ENCODE data around the gene SYN1. TPM values are rescaled to one million over a fixed set of nuclear protein-coding genes. Genes with fewer than 3 reads are reported as not detected.

Gene SYN1
- total RNA-seq, 1 experiment from 2014 or later: 11.7 TPM

DNA sequence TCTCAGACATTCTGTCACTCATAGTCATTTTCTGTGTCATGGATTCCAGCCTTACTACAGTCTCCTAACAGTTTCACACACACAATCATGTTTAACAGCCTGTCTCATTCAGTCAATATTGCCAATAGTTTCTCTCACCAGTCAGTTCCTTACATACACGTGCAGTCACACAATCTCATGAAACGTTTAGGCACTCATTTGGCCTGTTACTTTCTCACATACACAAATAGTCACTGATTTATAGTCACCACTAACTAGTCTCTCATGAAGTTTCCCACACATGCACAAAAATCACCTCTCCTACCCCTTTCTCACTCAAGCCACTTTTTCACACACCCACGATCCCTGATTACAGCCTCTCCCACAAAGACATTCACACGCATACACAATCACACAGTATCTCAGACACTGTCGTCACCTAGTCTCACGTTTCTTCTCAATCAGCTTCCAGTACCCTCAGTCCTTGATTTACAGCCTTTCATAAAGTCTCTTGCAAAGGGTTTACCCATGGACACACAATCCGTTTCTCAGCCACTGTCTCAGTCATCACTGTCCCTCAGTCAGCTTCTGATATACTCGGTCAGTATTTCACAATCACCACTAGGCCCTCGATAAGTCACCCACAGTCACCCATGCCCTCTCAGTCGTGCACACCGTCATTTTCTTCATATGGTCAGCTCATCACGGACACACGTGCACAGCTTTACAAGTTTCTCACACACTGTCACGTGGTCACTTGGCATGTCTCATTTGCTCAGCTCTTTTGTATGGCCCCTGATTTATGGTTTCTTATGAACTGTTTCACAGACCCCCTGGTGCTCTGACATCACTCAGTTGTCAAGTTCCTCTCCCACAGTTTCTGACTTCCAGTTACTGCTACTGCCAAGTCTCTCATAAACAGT is 14.3 kb upstream of the SYN1 start:
- H3T11ph ChIP-seq (ENCODE audit: low read length): no peak overlapping the region
- no peaks in the 10 kb centered on the region for H3K27me3 ChIP-seq (ENCODE audit: insufficient read depth, low read length)
- peaks cover 47 to 53% of the 10 kb centered on the region in 2 experiments for H3K9me3 Mint-ChIP-seq
- no peaks in the 10 kb centered on the region for H3K23me2 ChIP-seq (ENCODE audit: insufficient read length, low read depth, low read length, poor library complexity, severe bottlenecking)
- H3K27ac ChIP-seq (ENCODE audit: insufficient read length, low read depth, low read length): no peak overlapping the region
- H3K4me1 Mint-ChIP-seq: peaks cover 6 to 22% of the 10 kb centered on the region in 2 experiments
- no peak overlapping the region for H3K18ac ChIP-seq (ENCODE audit: insufficient read length, low read depth, low read length)
- H3K36me3 Mint-ChIP-seq (ENCODE audit: insufficient read depth in 1 of 3, low read depth in 3 of 3): peaks cover 24 to 32% (median 27%) of the 10 kb centered on the region in 3 experiments
- no peaks in the 10 kb centered on the region for H3K79me1 ChIP-seq (ENCODE audit: insufficient read depth, low read depth, low read length, poor library complexity, severe bottlenecking)
- no peaks in the 10 kb centered on the region for H3K79me2 ChIP-seq (ENCODE audit: insufficient read depth, low read length)
- no peak overlapping the region for H3K4me2 ChIP-seq (ENCODE audit: insufficient read depth, insufficient read length, low read length)
- no peak overlapping the region for H2BK5ac ChIP-seq (ENCODE audit: insufficient read length, low read length)
- H3K4ac ChIP-seq (ENCODE audit: low read depth, low read length): no peak overlapping the region
- H2BK120ac ChIP-seq (ENCODE audit: low read depth, low read length, poor library complexity, severe bottlenecking): no peak overlapping the region
- no peak overlapping the region for H2BK15ac ChIP-seq (ENCODE audit: low read depth, low read length)
- H3K56ac ChIP-seq (ENCODE audit: insufficient read length, low read depth, low read length): no peak overlapping the region
- H3K14ac ChIP-seq (ENCODE audit: insufficient read depth, low read length): no peak overlapping the region
- peaks cover under 1% of the 10 kb centered on the region; the same call in 1 of the 2 replicates for H3K4me1 ChIP-seq (ENCODE audit: insufficient read depth, low read length)
- H4K8ac ChIP-seq (replicated peaks; ENCODE audit: insufficient read length, low read depth, low read length): no peak overlapping the region
- no peak overlapping the region for H2AK5ac ChIP-seq (ENCODE audit: insufficient read length, low read length)
- DNase-seq: no peak
- no peaks in the 10 kb centered on the region for H4K20me1 ChIP-seq (ENCODE audit: control insufficient read depth, insufficient read depth, insufficient read length)
- H2BK12ac ChIP-seq (ENCODE audit: insufficient read length, low read depth, low read length): no peak overlapping the region
- no CpG with 5 or more reads among the region's 14 CpGs for WGBS (ENCODE audit: extremely low coverage, insufficient read length, low lambda C conversion rate)
- H4K91ac ChIP-seq (ENCODE audit: insufficient read length, low read depth, low read length): no peak overlapping the region
- no peak overlapping the region for H3K9ac ChIP-seq (ENCODE audit: extremely low read depth, insufficient read length, low read length)
- H3K23ac ChIP-seq (ENCODE audit: insufficient read length, low read depth, low read length): no peak overlapping the region
- H4K5ac ChIP-seq (ENCODE audit: insufficient read length, low read depth, low read length): no peak overlapping the region
- no peak overlapping the region for H2BK20ac ChIP-seq (ENCODE audit: low read depth, low read length, poor library complexity, severe bottlenecking)
- H3K9me3 ChIP-seq (ENCODE audit: control insufficient read depth, low read depth, low read length): peaks cover 35% of the 10 kb centered on the region
- H3K27me3 Mint-ChIP-seq (ENCODE audit: low read depth): no peaks in the 10 kb centered on the region; the same call in 1 of the 2 replicates
- no peak overlapping the region for H2AFZ ChIP-seq (ENCODE audit: low read length)
- no peak for TF ChIP-seq CTCF (conservative IDR thresholded peaks at IDR 0.05)
- no peak overlapping the region for H3K4me3 Mint-ChIP-seq
- no peak overlapping the region for H3K27ac Mint-ChIP-seq
